Body of pancreas (tissue), 4 donors: ENCODE data around the gene PRR16. TPM values are rescaled to one million over a fixed set of nuclear protein-coding genes. Genes with fewer than 3 reads are reported as not detected.

ENCODE experiments used
- ATAC-seq: fragments of 150-250 bp; one replicate; pipeline ENCODE4 v1.9.1; 2016
- DNase-seq, 4 donors: peaks; one replicate each; pipeline ENCODE4 v3.0.0-alpha.2; 2019
- H3K27ac ChIP-seq, 4 donors: fragments of 200-600 bp; sonication (generic); 1 replicate in 3 of 4; 2 replicates in 1 of 4; pipeline versions ENCODE4 v1.5.1 to v1.6.1; 2016 to 2019; ENCODE audit warnings: mild to moderate bottlenecking in 1 of 4, mixed read lengths in 1 of 4, moderate library complexity in 1 of 4
- H3K27me3 ChIP-seq, 2 donors: fragments of 200-600 bp; sonication (generic); one replicate each; pipeline ENCODE4 v1.6.0; 2016; ENCODE audit warnings: mild to moderate bottlenecking in 1 of 2
- H3K36me3 ChIP-seq, 2 donors: fragments of 200-600 bp; sonication (generic); replicated peaks in 1 of 2; 2 replicates each; pipeline ENCODE4 v1.5.1; 2016; ENCODE audit warnings: low read depth in 2 of 2; ENCODE audit not compliant: insufficient read depth in 1 of 2
- H3K4me1 ChIP-seq: fragments of 200-600 bp; sonication (generic); one replicate; pipeline ENCODE4 v1.6.0; 2016
- H3K4me3 ChIP-seq, 2 donors: fragments of 200-600 bp; sonication (generic); 1 replicate in 1 of 2; 2 replicates in 1 of 2; pipeline ENCODE4 v1.5.1; 2016 to 2019
- H3K9me3 ChIP-seq, 3 donors: fragments of 200-600 bp; sonication (generic); 1 replicate in 2 of 3; 2 replicates in 1 of 3; pipeline ENCODE4 v1.5.1; 2016
- CTCF ChIP-seq, 7 experiments: fragments of 450-650 bp in 4 of 7; fragments of 200-600 bp in 3 of 7; sonication (generic) in 3 of 7; IDR thresholded peaks; one replicate each; pipeline ENCODE4 v1.5.1; 2016 to 2019; ENCODE audit warnings: antibody characterized with exemption in 7 of 7
- POLR2A ChIP-seq, 3 donors: fragments of 450-650 bp; IDR thresholded peaks; one replicate each; pipeline ENCODE4 v1.6.1; 2016; ENCODE audit warnings: antibody characterized with exemption in 3 of 3, mild to moderate bottlenecking in 2 of 3
- WGBS, 2 donors: methylation state at CpG; one replicate each; pipeline ENCODE4 v1.1.5; 2017; 5-methylcytosine and 5-hydroxymethylcytosine counted together
- intact Hi-C: fragments of 100-400 bp; cut with DNase I; formaldehyde crosslinking; loops from one replicate; pipeline ENCODE4 v1.15.1; 2023
- total RNA-seq, 2 donors: library from RNA; depleted of rRNA; stranded (reverse); fragments of >200 nt; gene quantifications; one replicate each; pipeline ENCODE4 v1.1.0, GENCODE V29; 2016

The PRR16 gene
- total RNA-seq, 2 donors from 2014 or later = 0.78 to 0.99 TPM

GRCh38 chr5:120678279-120678678, 214.2 kb downstream of the PRR16 start:
- no peak for TF ChIP-seq POLR2A (IDR thresholded peaks at IDR 0.05)
- TF ChIP-seq CTCF (IDR thresholded peaks at IDR 0.05) = no peak
- DNase-seq (no peak), ATAC-seq (no peak)
- Histone ChIP-seq H3K27me3 (no peaks in the 10 kb centered on the region), H3K27ac (no peak overlapping the region), H3K4me3 (no peak overlapping the region), H3K36me3 (no peaks in the 10 kb centered on the region), H3K9me3 (no peaks in the 10 kb centered on the region), H3K4me1 (no peaks in the 10 kb centered on the region)
- 36 to 54% methylated on average over 1 of the region's 1 CpG for WGBS, 2 donors
- intact Hi-C loops = no loop called here

- Histone ChIP-seq H3K4me1 (no peaks in the 10 kb centered on the region), H3K36me3 (no peaks in the 10 kb centered on the region), H3K4me3 (no peak overlapping the region), H3K9me3 (no peaks in the 10 kb centered on the region), H3K27ac (no peak overlapping the region), H3K27me3 (no peaks in the 10 kb centered on the region)
- DNase-seq (no peak), ATAC-seq (no peak)
- 37 to 46% methylated on average over 2 of the region's 2 CpGs for WGBS, 2 donors
- no peak for TF ChIP-seq CTCF (IDR thresholded peaks at IDR 0.05)
- TF ChIP-seq POLR2A (IDR thresholded peaks at IDR 0.05) = no peak
- intact Hi-C loops = no loop called here
These were observed 218.8 kb downstream of the PRR16 start for GRCh38 chr5:120682851-120683250.

GRCh38 chr5:120683580-120683979, 219.5 kb downstream of the PRR16 start:
- no peaks in the 10 kb centered on the region for H3K9me3 ChIP-seq
- H3K27me3 ChIP-seq = no peaks in the 10 kb centered on the region
- ATAC-seq (no peak), DNase-seq (no peak)
- H3K36me3 ChIP-seq = no peaks in the 10 kb centered on the region
- intact Hi-C loops = no loop called here
- TF ChIP-seq POLR2A (IDR thresholded peaks at IDR 0.05) (no peak), CTCF (IDR thresholded peaks at IDR 0.05) (no peak)
- H3K27ac ChIP-seq = no peak overlapping the region
- no peaks in the 10 kb centered on the region for H3K4me1 ChIP-seq
- no peak overlapping the region for H3K4me3 ChIP-seq

GRCh38 chr5:120684213-120684612, 220.1 kb downstream of the PRR16 start:
- Histone ChIP-seq H3K27ac (no peak overlapping the region), H3K27me3 (no peaks in the 10 kb centered on the region), H3K4me1 (no peaks in the 10 kb centered on the region), H3K9me3 (no peaks in the 10 kb centered on the region), H3K4me3 (no peak overlapping the region), H3K36me3 (no peaks in the 10 kb centered on the region)
- no peak for TF ChIP-seq CTCF (IDR thresholded peaks at IDR 0.05)
- TF ChIP-seq POLR2A (IDR thresholded peaks at IDR 0.05) = no peak
- ATAC-seq (no peak), DNase-seq (no peak)
- 38 to 46% methylated on average over 2 of the region's 2 CpGs for WGBS, 2 donors
- intact Hi-C loops = no loop called here

GRCh38 chr5:120684749-120685415, 220.8 kb downstream of the PRR16 start:
- no peak overlapping the region for H3K27ac ChIP-seq
- no peaks in the 10 kb centered on the region for H3K4me1 ChIP-seq
- H3K36me3 ChIP-seq = no peaks in the 10 kb centered on the region
- TF ChIP-seq CTCF (IDR thresholded peaks at IDR 0.05) = no peak
- no peak for TF ChIP-seq POLR2A (IDR thresholded peaks at IDR 0.05)
- no peak overlapping the region for H3K4me3 ChIP-seq
- intact Hi-C loops = no loop called here
- WGBS, 2 donors = 45 to 58% methylated on average over 2 of the region's 2 CpGs
- DNase-seq = no peak
- ATAC-seq = no peak
- no peaks in the 10 kb centered on the region for H3K27me3 ChIP-seq
- no peaks in the 10 kb centered on the region for H3K9me3 ChIP-seq
